22Rv1 (cell line): ENCODE data around the gene CPSF3.
A peak's percentile ranks its signal among the peaks of the same experiment; 100 is the strongest.

ENCODE experiments used
- H3K27ac ChIP-seq: fragments of 450-650 bp; 2 replicates; pipeline ENCODE4 v1.5.1; 2017
- CTCF ChIP-seq: fragments of 450-650 bp; IDR thresholded peaks from 2 replicates; pipeline ENCODE4 v1.5.1; 2017; ENCODE audit warnings: mild to moderate bottlenecking
- ZFX ChIP-seq: fragments of 450-650 bp; IDR thresholded peaks from 2 replicates; pipeline ENCODE4 v1.6.1; 2017; ENCODE audit warnings: antibody characterized with exemption, borderline replicate concordance

CPSF3 gene

GRCh38 chr2:9416267-9416961 is 7.0 kb upstream of the CPSF3 start:
- TF ChIP-seq CTCF: no peak
- TF ChIP-seq ZFX: no peak
- no peak overlapping the region for H3K27ac ChIP-seq

- TF ChIP-seq ZFX: no peak
- TF ChIP-seq CTCF: no peak
- no peak overlapping the region for H3K27ac ChIP-seq
Measured at GRCh38 chr2:9416962-9417316, 6.5 kb upstream of the CPSF3 start.

- no peak overlapping the region for H3K27ac ChIP-seq
- TF ChIP-seq ZFX: no peak
- no peak for TF ChIP-seq CTCF
Measured at GRCh38 chr2:9417725-9418124, 5.7 kb upstream of the CPSF3 start.

GRCh38 chr2:9418746-9419145 is 4.7 kb upstream of the CPSF3 start:
- H3K27ac ChIP-seq: no peak overlapping the region
- TF ChIP-seq CTCF (no peak), ZFX (no peak)

- TF ChIP-seq CTCF: no peak
- no peak for TF ChIP-seq ZFX
- no peak overlapping the region for H3K27ac ChIP-seq
Measured at GRCh38 chr2:9419541-9419940, 3.9 kb upstream of the CPSF3 start.

- no peak for TF ChIP-seq ZFX
- TF ChIP-seq CTCF: no peak
- H3K27ac ChIP-seq: no peak overlapping the region
Measured at GRCh38 chr2:9420495-9420894, 3.0 kb upstream of the CPSF3 start.

GRCh38 chr2:9422321-9423099 is 944 bp upstream of the CPSF3 start:
- H3K27ac ChIP-seq: peak overlapping the region; percentile 75
- TF ChIP-seq CTCF (no peak), ZFX (no peak)
